HK-2 (cell line): ENCODE data around the gene FNDC8.
"Not testable (repeated sequence)": the region's sequence is repeated elsewhere in the genome, so short reads cannot be mapped to it uniquely, and the experiment has no call there.

Source experiments
- DNase-seq: peaks from one replicate; pipeline ENCODE4 v3.0.0-alpha.2; 2018; ENCODE audit not compliant: unreplicated experiment

The FNDC8 gene

DNA sequence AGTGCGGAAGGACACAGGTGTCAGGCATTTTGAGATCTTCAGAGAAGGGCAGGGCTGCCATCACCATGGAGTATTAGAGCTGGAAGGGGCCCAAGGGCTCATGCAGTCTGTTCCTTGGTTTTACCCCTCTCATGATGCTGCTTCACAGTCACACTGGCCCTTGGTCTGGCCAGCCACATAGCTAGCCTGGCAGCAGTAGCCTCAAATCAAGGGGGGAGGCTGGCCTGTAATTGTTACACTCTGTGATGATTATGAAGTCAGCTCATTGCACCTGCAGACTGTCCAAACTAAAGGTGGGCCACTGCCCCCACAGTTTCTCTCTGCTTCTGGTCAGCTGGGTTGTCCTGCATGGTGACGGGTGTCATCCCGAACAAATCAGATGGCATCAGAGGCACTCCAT lies at the start of gene FNDC8:
Gene FNDC8, plus strand, starts transcription at position 301 of the 400 bp plus-strand sequence. Its CDS starts 79 bp downstream, at position 380.
- DNase-seq = no peak

DNA sequence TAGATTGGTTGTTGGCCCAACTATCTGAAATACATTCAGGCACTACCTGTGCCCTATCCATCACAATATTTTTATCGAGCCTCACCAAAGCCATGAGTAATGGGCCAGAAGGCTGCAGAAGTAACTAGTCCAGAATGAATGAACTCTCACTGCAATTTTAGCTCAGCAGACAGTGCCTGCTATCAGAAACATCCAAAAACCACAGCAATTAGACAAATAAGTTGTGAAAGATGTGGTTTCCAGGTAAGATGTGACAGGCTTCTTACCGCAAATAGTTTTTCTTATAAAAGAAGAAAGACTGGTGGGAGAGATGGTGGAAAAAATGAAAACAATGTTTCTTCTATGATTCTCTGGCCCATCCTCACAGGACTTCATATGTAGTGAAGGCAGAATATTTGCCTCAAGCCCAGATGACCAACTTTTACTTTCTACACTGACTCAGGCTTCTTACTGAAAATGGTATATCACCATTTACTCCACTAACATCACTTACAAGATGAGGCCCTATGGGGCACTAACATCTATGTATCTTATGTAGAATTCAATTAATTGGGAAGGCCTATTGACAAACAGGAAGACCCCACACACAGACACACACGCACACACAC lies 48.1 kb upstream of the FNDC8 start:
- no peak for DNase-seq

- DNase-seq = no peak
These were observed 47.3 kb upstream of the FNDC8 start for GRCh38 chr17:35073991-35074627.

GRCh38 chr17:35074711-35075707 lies 46.4 kb upstream of the FNDC8 start:
- no peak for DNase-seq

- DNase-seq = no peak
These were observed 44.5 kb upstream of the FNDC8 start for GRCh38 chr17:35076874-35077273.

- no peak for DNase-seq
These were observed 41.6 kb upstream of the FNDC8 start for GRCh38 chr17:35079547-35080423.

DNA sequence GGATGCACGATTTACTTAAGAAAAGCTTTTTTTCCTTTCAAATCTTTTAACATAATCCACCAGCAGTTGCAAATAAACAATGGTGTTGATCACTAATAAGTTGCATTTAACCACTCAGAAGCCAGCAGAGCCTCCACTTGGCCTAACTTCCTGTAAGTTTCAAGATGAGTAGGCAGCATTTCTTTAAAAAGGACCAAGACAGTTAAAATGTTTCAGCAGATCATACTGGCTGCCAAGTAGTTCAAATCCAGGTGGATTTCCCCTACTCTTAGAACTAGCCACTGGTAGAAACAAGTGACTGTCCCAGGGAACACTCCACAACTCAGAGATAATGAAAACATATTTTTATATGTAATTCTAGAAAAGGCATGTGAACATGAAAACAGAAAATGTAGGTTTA lies 40.9 kb upstream of the FNDC8 start:
- DNase-seq = no peak

DNA sequence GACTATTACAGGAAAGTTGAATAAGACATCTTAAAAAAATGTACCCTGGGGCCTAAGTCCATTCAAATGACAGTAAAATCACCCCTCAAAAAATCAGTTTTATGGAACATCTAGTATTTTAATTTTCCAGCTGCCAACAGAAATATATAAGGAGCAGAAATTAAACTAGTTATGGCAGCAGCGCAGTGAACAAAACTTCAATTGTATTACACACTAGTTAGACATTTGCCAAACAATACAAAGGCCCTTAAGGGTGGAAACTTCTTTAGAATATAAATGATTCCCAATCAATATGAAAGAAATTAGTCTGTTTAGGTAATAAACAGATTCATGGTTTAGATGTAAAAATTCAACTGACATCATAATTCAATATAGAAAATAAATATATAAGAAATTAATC lies 39.8 kb upstream of the FNDC8 start:
- DNase-seq = no peak

- no peak for DNase-seq
These were observed 39.2 kb upstream of the FNDC8 start for GRCh38 chr17:35082073-35082657.

DNA sequence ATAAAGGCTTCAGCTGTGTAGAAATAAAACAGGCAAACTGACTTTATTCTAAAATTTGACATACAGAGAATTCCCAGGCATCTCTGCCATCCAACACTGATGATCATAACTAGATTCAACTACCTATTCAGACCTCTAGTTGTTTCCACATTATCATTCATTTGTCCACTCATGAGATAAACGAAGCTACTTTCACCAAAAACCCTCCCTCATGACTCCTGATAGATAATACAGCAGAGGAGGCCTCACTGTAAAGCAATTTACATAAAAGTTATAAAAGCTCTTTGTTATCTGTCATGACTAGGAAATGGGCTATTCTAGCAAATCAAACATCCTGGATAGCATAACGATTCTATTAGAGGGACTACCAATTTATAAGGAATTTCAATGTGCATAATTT lies 38.3 kb upstream of the FNDC8 start:
- DNase-seq = no peak

DNA sequence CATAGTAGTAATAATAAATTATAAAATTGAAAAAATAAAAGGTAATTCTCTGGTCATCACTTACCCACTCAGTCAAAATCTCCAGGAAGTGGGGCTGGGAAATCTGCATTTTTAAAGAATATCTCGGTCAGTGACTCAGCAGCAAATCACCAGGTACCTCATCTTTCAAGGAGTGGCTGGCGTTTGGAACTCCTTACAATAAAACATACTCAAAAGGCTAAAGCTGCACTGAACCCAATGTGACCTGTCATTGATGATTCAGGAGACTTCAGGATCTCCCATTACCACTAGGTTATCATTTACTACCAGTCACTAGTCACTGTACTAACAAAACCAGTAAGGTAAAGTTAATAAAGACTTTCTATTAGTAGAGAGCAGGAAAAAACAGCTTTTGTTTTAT lies 36.4 kb upstream of the FNDC8 start:
- peak; percentile 47 for DNase-seq

DNA sequence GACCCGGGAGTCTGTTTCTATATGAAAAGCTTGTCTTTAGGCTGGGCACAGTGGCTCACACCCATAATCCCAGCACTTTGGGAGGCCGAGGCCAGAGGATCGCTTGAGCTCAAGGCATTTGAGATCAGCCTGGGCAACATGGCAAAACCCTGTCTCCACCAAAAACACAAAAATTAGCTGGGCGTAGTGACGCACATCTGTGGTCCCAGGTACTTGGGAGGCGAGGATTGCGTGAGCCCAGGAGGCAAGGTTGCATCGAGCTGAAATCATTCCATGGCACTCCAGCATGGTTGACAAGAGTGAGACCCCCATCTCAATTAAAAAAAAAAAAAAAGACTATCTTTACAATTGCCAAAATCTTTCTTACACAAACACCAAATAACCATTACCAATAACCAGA lies 35.3 kb upstream of the FNDC8 start:
- no peak for DNase-seq

DNA sequence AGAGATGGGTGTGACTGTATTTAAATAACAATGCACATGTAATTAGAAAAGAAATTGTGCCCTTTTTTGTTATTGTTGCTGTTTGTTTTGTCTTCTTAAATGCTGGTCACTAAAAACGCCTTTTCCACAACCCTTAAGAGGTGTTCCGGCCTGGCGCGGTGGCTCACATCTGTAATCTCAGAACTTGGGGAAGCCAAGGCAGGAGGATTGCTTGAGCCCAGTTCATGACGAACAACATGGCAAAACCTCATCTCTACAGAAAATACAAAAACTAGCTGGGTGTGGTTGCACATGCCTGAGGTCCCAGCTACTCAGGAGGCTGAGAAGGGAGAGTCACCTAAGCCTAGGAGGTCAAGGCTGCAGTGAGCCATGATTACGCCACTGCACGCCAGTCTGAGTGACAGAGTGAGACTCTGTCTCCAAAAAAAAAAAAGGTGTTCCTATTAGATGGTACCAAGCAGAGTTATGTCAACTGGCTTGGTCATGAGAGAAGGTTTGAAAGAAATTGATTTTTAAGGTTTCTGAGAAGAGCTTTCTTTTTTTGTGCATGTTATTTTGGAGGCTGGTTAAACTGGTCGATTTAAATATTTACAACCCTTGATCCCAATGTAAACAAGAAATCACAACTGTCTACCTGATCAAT lies 34.4 kb upstream of the FNDC8 start:
- DNase-seq = no peak

GRCh38 chr17:35087731-35088355 lies 33.6 kb upstream of the FNDC8 start:
- peak; percentile 30 for DNase-seq

- DNase-seq = peak; percentile 60
These were observed 33.0 kb upstream of the FNDC8 start for GRCh38 chr17:35088356-35088880.

- peak; percentile 89 for DNase-seq
These were observed 32.4 kb upstream of the FNDC8 start for GRCh38 chr17:35088881-35089585.

GRCh38 chr17:35089586-35090296 lies 31.7 kb upstream of the FNDC8 start:
- peak; percentile 71 for DNase-seq

DNA sequence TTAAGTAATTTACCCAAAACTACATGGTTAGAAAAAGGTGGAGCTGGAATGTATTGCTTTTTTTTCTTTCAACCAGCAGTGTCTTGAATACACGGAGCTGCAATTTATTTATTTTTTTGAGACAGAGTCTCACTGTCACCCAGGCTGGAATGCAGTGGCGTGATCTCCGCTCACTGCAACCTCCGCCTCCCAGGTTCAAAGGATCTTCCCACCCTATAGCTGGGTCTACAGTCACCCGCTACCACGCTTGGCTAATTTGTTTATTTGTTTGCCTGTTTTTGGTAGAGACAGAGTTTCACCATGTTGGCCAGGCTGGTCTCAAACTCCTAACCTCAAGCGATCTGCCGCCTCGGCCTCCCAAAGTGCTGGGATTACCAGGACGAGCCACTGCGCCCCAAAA lies 30.7 kb upstream of the FNDC8 start:
- not testable (repeated sequence) for DNase-seq

DNA sequence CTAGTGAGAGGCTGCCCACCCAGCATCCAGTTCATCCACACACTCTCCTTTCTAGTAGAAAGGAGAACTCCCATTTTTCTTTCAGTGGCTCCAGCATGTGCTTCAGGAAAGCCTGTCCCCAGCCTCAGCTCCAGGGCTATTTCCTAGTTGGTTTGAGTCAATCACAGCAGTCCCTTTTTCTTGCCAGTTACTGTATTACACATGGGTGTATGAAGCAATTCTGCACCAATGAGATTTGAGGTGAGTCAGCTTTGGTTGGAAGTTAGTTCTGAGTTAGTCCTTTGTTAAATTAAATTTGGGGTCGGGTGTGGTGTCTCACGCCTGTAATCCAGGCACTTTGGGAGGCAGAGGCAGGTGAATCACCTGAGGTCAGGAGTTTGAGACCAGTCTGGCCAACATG lies 26.5 kb upstream of the FNDC8 start:
- peak; percentile 39 for DNase-seq
